GM23338 (cell line): Measurements from ENCODE around the gene CD79A. TPM values are rescaled to one million over a fixed set of nuclear protein-coding genes. Genes with fewer than 3 reads are reported as not detected.

Source experiments
- ATAC-seq: fragments of 200-7000 bp; cut with Tn5 transposase; 3 replicates; pipeline ENCODE4 v1.9.1; 2020
- DNase-seq: peaks from one replicate; pipeline ENCODE4 v3.0.0-alpha.2; 2015; ENCODE audit warnings: low spot score
- H2AFZ ChIP-seq: fragments of 200-600 bp; sonication (generic); 2 replicates; pipeline ENCODE4 v1.8.0; 2016; ENCODE audit warnings: antibody characterized with exemption, mild to moderate bottlenecking, moderate library complexity
- H3F3A ChIP-seq: fragments of 200-600 bp; sonication (generic); replicated peaks from 2 replicates; pipeline ENCODE4 v1.8.0; 2017; ENCODE audit warnings: antibody characterized with exemption, mixed run types, low read depth
- H3K27ac ChIP-seq: fragments of 200-600 bp; sonication (generic); 2 replicates; pipeline ENCODE4 v1.6.1; 2016; ENCODE audit warnings: low read depth
- H3K27me3 ChIP-seq: fragments of 200-600 bp; sonication (generic); 2 replicates; pipeline ENCODE4 v1.8.0; 2016; ENCODE audit warnings: mild to moderate bottlenecking, mixed run types, moderate library complexity; ENCODE audit not compliant: insufficient read depth
- H3K36me3 ChIP-seq: fragments of 200-600 bp; sonication (generic); 2 replicates; pipeline ENCODE4 v1.8.0; 2016; ENCODE audit warnings: mild to moderate bottlenecking; ENCODE audit not compliant: insufficient read depth
- H3K4me1 ChIP-seq: fragments of 200-600 bp; sonication (generic); 2 replicates; pipeline ENCODE4 v1.8.0; 2016; ENCODE audit warnings: mild to moderate bottlenecking, moderate library complexity; ENCODE audit not compliant: insufficient read depth
- H3K4me2 ChIP-seq: fragments of 200-600 bp; sonication (generic); 2 replicates; pipeline ENCODE4 v1.7.1; 2017; ENCODE audit warnings: mixed run types
- H3K4me3 ChIP-seq: fragments of 200-600 bp; sonication (generic); 2 replicates; pipeline ENCODE4 v1.6.1; 2016; ENCODE audit warnings: mixed run types
- H3K79me2 ChIP-seq: fragments of 200-600 bp; sonication (generic); replicated peaks from 2 replicates; pipeline ENCODE4 v1.8.0; 2017; ENCODE audit warnings: mild to moderate bottlenecking; ENCODE audit not compliant: insufficient read depth
- H3K9me2 ChIP-seq: fragments of 200-600 bp; sonication (generic); 2 replicates; pipeline ENCODE4 v1.8.0; 2017; ENCODE audit not compliant: insufficient read depth
- H4K20me1 ChIP-seq: fragments of 200-600 bp; sonication (generic); replicated peaks from 2 replicates; pipeline ENCODE4 v1.8.0; 2017; ENCODE audit warnings: mild to moderate bottlenecking; ENCODE audit not compliant: insufficient read depth
- H3K27ac Mint-ChIP-seq: 2 replicates; pipeline ENCODE4 v1.8.0; 2020; ENCODE audit warnings: inconsistent platforms, mild to moderate bottlenecking, moderate library complexity, mixed read lengths
- H3K27me3 Mint-ChIP-seq: 3 replicates; pipeline ENCODE4 v1.8.0; 2022; ENCODE audit warnings: low read depth, mild to moderate bottlenecking, moderate library complexity, mixed read lengths, inconsistent platforms; ENCODE audit not compliant: insufficient read depth, poor library complexity
- H3K36me3 Mint-ChIP-seq: 3 replicates; pipeline ENCODE4 v1.8.0; 2021; ENCODE audit warnings: low read depth, mild to moderate bottlenecking, inconsistent platforms, moderate library complexity, mixed read lengths
- H3K4me1 Mint-ChIP-seq: 3 replicates; pipeline ENCODE4 v1.8.0; 2020; ENCODE audit warnings: mild to moderate bottlenecking, inconsistent platforms, mixed read lengths
- H3K4me3 Mint-ChIP-seq: 3 replicates; pipeline ENCODE4 v1.8.0; 2021; ENCODE audit warnings: moderate library complexity, mild to moderate bottlenecking, inconsistent platforms, mixed read lengths
- H3K9me3 Mint-ChIP-seq: 3 replicates; pipeline ENCODE4 v1.8.0; 2020; ENCODE audit warnings: moderate library complexity, mild to moderate bottlenecking, inconsistent platforms, mixed read lengths
- CREB1 ChIP-seq: fragments of 250-450 bp; sonication (Bioruptor Pico); IDR thresholded peaks from 2 replicates; pipeline ENCODE4 v1.5.0; 2020; ENCODE audit warnings: low read depth, mild to moderate bottlenecking, moderate library complexity
- EZH2 ChIP-seq: fragments of 200-600 bp; sonication (generic); IDR thresholded peaks from one replicate; pipeline ENCODE4 v1.8.0; 2017; ENCODE audit warnings: antibody characterized with exemption, mild to moderate bottlenecking, low read depth; ENCODE audit not compliant: unreplicated experiment
- EZH2phosphoT487 ChIP-seq: fragments of 200-600 bp; sonication (generic); IDR thresholded peaks from one replicate; pipeline ENCODE4 v1.8.1; 2018; ENCODE audit warnings: antibody characterized with exemption; ENCODE audit not compliant: unreplicated experiment
- JUNB ChIP-seq: IDR thresholded peaks from one replicate; pipeline ENCODE4 v1.6.1; 2016; ENCODE audit warnings: antibody characterized with exemption; ENCODE audit not compliant: unreplicated experiment
- NANOG ChIP-seq: IDR thresholded peaks from 2 replicates; pipeline ENCODE4 v1.6.1; 2016; ENCODE audit warnings: antibody characterized with exemption, borderline replicate concordance
- POLR2AphosphoS5 ChIP-seq: IDR thresholded peaks from 2 replicates; pipeline ENCODE4 v1.6.1; 2016; ENCODE audit warnings: antibody characterized with exemption, low read depth
- STAT1 ChIP-seq: IDR thresholded peaks from one replicate; pipeline ENCODE4 v1.6.1; 2016; ENCODE audit warnings: antibody characterized with exemption; ENCODE audit not compliant: unreplicated experiment
- ZNF114 ChIP-seq: fragments of 250-450 bp; sonication (Bioruptor Pico); IDR thresholded peaks from 2 replicates; pipeline ENCODE4 v1.5.0; 2020; ENCODE audit warnings: mild to moderate bottlenecking, moderate library complexity
- ZNF331 ChIP-seq: fragments of 250-450 bp; sonication (Bioruptor Pico); IDR thresholded peaks from 2 replicates; pipeline ENCODE4 v1.5.0; 2020; ENCODE audit warnings: low read depth, mild to moderate bottlenecking, moderate library complexity
- polyA plus RNA-seq: library from polyadenylated mRNA; unstranded; fragments of >200 nt; fragmentation: Nextera tagmentation; extraction: Ambion mirVana; gene quantifications from 2 replicates; pipeline ENCODE4 v1.2.1, GENCODE V29; 2016
- total RNA-seq: library from RNA; depleted of rRNA; stranded (reverse); fragments of >200 nt; shearing (Covaris generic); gene quantifications from 2 replicates; pipeline ENCODE4 v1.2.3, GENCODE V29; 2014
- TF ChIP-seq, protein P1 (sequence below): IDR thresholded peaks from 2 replicates; pipeline ENCODE4 v1.6.1; 2016; ENCODE audit warnings: antibody characterized with exemption
- TF ChIP-seq, protein P2 (sequence below): IDR thresholded peaks from one replicate; pipeline ENCODE4 v1.6.1; 2018; ENCODE audit warnings: antibody characterized with exemption; ENCODE audit not compliant: unreplicated experiment
- TF ChIP-seq, protein P3 (sequence below): fragments of 250-450 bp; sonication (Bioruptor Pico); IDR thresholded peaks from 2 replicates; pipeline ENCODE4 v1.5.0; 2020; ENCODE audit warnings: mild to moderate bottlenecking, moderate library complexity

CD79A gene
- total and polyA plus RNA-seq, 2 experiments from 2014 or later: 0.27 TPM; not detected in 1

DNA sequence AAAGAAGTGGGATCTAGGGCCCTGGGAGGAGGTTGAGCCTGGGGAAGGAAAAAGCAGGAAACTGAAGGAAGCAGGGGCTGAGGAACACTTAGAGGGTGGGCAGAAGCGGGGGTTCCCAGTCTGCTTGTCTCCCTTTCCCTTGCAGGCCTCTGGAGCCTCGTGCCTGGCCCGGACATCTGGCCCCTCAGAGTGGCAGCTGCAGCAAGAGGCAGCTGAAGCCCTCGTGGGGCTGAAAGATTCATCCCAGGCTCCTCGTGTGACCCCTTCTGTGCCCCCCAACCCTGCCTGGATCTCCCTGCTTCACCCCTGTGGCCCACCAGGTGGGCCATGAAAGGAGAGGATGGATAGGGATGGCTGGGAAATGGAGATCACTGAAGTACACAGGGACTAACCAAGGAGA is 26.7 kb upstream of the CD79A start:
- no peaks in the 10 kb centered on the region for H3K36me3 Mint-ChIP-seq
- H3K27ac Mint-ChIP-seq: no peak overlapping the region
- Histone ChIP-seq H3K4me2 (no peak overlapping the region), H3K79me2 (no peaks in the 10 kb centered on the region), H3K27ac (no peak overlapping the region), H3K9me2 (no peaks in the 10 kb centered on the region), H2AFZ (no peak overlapping the region), H3K4me3 (no peak overlapping the region), H3K36me3 (no peaks in the 10 kb centered on the region), H3K27me3 (no peaks in the 10 kb centered on the region), H4K20me1 (no peaks in the 10 kb centered on the region), H3F3A (no peaks in the 10 kb centered on the region), H3K4me1 (peaks cover 12% of the 10 kb centered on the region; the same call in 1 of the 2 replicates)
- no peak for ATAC-seq
- peaks cover 12% of the 10 kb centered on the region for H3K4me1 Mint-ChIP-seq
- TF ChIP-seq NANOG: no peak
- TF ChIP-seq, protein P1, sequence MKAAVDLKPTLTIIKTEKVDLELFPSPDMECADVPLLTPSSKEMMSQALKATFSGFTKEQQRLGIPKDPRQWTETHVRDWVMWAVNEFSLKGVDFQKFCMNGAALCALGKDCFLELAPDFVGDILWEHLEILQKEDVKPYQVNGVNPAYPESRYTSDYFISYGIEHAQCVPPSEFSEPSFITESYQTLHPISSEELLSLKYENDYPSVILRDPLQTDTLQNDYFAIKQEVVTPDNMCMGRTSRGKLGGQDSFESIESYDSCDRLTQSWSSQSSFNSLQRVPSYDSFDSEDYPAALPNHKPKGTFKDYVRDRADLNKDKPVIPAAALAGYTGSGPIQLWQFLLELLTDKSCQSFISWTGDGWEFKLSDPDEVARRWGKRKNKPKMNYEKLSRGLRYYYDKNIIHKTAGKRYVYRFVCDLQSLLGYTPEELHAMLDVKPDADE: no peak
- TF ChIP-seq CREB1 (CRISPR knock-in tag): no peak
- TF ChIP-seq POLR2AphosphoS5: no peak
- TF ChIP-seq ZNF331 (CRISPR knock-in tag): no peak
- no peak for TF ChIP-seq EZH2
- TF ChIP-seq EZH2phosphoT487: no peak
- TF ChIP-seq ZNF114 (CRISPR knock-in tag): no peak
- TF ChIP-seq, protein P2, sequence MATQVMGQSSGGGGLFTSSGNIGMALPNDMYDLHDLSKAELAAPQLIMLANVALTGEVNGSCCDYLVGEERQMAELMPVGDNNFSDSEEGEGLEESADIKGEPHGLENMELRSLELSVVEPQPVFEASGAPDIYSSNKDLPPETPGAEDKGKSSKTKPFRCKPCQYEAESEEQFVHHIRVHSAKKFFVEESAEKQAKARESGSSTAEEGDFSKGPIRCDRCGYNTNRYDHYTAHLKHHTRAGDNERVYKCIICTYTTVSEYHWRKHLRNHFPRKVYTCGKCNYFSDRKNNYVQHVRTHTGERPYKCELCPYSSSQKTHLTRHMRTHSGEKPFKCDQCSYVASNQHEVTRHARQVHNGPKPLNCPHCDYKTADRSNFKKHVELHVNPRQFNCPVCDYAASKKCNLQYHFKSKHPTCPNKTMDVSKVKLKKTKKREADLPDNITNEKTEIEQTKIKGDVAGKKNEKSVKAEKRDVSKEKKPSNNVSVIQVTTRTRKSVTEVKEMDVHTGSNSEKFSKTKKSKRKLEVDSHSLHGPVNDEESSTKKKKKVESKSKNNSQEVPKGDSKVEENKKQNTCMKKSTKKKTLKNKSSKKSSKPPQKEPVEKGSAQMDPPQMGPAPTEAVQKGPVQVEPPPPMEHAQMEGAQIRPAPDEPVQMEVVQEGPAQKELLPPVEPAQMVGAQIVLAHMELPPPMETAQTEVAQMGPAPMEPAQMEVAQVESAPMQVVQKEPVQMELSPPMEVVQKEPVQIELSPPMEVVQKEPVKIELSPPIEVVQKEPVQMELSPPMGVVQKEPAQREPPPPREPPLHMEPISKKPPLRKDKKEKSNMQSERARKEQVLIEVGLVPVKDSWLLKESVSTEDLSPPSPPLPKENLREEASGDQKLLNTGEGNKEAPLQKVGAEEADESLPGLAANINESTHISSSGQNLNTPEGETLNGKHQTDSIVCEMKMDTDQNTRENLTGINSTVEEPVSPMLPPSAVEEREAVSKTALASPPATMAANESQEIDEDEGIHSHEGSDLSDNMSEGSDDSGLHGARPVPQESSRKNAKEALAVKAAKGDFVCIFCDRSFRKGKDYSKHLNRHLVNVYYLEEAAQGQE: no peak
- TF ChIP-seq STAT1: no peak
- TF ChIP-seq, protein P3, sequence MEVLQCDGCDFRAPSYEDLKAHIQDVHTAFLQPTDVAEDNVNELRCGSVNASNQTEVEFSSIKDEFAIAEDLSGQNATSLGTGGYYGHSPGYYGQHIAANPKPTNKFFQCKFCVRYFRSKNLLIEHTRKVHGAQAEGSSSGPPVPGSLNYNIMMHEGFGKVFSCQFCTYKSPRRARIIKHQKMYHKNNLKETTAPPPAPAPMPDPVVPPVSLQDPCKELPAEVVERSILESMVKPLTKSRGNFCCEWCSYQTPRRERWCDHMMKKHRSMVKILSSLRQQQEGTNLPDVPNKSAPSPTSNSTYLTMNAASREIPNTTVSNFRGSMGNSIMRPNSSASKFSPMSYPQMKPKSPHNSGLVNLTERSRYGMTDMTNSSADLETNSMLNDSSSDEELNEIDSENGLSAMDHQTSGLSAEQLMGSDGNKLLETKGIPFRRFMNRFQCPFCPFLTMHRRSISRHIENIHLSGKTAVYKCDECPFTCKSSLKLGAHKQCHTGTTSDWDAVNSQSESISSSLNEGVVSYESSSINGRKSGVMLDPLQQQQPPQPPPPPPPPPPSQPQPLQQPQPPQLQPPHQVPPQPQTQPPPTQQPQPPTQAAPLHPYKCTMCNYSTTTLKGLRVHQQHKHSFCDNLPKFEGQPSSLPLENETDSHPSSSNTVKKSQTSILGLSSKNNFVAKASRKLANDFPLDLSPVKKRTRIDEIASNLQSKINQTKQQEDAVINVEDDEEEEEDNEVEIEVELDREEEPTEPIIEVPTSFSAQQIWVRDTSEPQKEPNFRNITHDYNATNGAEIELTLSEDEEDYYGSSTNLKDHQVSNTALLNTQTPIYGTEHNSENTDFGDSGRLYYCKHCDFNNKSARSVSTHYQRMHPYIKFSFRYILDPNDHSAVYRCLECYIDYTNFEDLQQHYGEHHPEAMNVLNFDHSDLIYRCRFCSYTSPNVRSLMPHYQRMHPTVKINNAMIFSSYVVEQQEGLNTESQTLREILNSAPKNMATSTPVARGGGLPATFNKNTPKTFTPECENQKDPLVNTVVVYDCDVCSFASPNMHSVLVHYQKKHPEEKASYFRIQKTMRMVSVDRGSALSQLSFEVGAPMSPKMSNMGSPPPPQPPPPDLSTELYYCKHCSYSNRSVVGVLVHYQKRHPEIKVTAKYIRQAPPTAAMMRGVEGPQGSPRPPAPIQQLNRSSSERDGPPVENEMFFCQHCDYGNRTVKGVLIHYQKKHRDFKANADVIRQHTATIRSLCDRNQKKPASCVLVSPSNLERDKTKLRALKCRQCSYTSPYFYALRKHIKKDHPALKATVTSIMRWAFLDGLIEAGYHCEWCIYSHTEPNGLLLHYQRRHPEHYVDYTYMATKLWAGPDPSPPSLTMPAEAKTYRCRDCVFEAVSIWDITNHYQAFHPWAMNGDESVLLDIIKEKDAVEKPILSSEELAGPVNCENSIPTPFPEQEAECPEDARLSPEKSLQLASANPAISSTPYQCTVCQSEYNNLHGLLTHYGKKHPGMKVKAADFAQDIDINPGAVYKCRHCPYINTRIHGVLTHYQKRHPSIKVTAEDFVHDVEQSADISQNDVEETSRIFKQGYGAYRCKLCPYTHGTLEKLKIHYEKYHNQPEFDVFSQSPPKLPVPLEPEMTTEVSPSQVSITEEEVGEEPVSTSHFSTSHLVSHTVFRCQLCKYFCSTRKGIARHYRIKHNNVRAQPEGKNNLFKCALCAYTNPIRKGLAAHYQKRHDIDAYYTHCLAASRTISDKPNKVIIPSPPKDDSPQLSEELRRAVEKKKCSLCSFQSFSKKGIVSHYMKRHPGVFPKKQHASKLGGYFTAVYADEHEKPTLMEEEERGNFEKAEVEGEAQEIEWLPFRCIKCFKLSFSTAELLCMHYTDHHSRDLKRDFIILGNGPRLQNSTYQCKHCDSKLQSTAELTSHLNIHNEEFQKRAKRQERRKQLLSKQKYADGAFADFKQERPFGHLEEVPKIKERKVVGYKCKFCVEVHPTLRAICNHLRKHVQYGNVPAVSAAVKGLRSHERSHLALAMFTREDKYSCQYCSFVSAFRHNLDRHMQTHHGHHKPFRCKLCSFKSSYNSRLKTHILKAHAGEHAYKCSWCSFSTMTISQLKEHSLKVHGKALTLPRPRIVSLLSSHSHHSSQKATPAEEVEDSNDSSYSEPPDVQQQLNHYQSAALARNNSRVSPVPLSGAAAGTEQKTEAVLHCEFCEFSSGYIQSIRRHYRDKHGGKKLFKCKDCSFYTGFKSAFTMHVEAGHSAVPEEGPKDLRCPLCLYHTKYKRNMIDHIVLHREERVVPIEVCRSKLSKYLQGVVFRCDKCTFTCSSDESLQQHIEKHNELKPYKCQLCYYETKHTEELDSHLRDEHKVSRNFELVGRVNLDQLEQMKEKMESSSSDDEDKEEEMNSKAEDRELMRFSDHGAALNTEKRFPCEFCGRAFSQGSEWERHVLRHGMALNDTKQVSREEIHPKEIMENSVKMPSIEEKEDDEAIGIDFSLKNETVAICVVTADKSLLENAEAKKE (CRISPR knock-in tag): no peak
- TF ChIP-seq JUNB: no peak
- H3K4me3 Mint-ChIP-seq: no peak overlapping the region
- H3K9me3 Mint-ChIP-seq: 0 out of 3 replicates have a peak, but pooled peaks cover 3% of the 10 kb centered on the region
- no peak for DNase-seq
- H3K27me3 Mint-ChIP-seq: peaks cover 12% of the 10 kb centered on the region
